HepG2 (cell line): ENCODE measurements around the gene ETFA. TPM values are rescaled to one million over a fixed set of nuclear protein-coding genes. Genes with fewer than 3 reads are reported as not detected.

Source experiments
- CCDC6 ChIP-seq: sonication (generic); formaldehyde crosslinking; IDR thresholded peaks from 2 replicates; pipeline ENCODE4 v1.8.1; 2022; ENCODE audit warnings: mild to moderate bottlenecking, missing genetic modification reagents, moderate library complexity
- FOXM1 ChIP-seq: sonication (generic); formaldehyde crosslinking; IDR thresholded peaks from 2 replicates; pipeline ENCODE4 v1.5.0; 2020; ENCODE audit warnings: missing genetic modification reagents
- JARID2 ChIP-seq: sonication (generic); formaldehyde crosslinking; IDR thresholded peaks from 2 replicates; pipeline ENCODE4 v1.8.1; 2023; ENCODE audit warnings: missing genetic modification reagents, inconsistent platforms; ENCODE audit not compliant: insufficient replicate concordance
- MAX ChIP-seq: IDR thresholded peaks from 2 replicates; pipeline ENCODE4 v1.6.1; 2012; ENCODE audit warnings: inconsistent platforms
- MTA1 ChIP-seq: sonication (generic); formaldehyde crosslinking; IDR thresholded peaks from 2 replicates; pipeline ENCODE4 v1.4.0; 2020; ENCODE audit warnings: missing genetic modification reagents, mild to moderate bottlenecking, borderline replicate concordance
- MTF1 ChIP-seq: sonication (generic); formaldehyde crosslinking; IDR thresholded peaks from 2 replicates; pipeline ENCODE4 v1.5.0; 2020; ENCODE audit warnings: missing genetic modification reagents
- NCOA2 ChIP-seq: sonication (generic); formaldehyde crosslinking; IDR thresholded peaks from 2 replicates; pipeline ENCODE4 v1.8.0; 2022; ENCODE audit warnings: inconsistent platforms
- RBM22 ChIP-seq: fragments of 200-400 bp; formaldehyde crosslinking; optimal IDR thresholded peaks from 2 replicates; pipeline ENCODE3; 2017; ENCODE audit warnings: mild to moderate bottlenecking, low read length, moderate library complexity
- ZNF136 ChIP-seq: sonication (generic); formaldehyde crosslinking; IDR thresholded peaks from 2 replicates; pipeline ENCODE4 v1.8.1; 2022; ENCODE audit warnings: low read depth, mild to moderate bottlenecking, moderate library complexity, missing genetic modification reagents
- ZNF160 ChIP-seq: sonication (generic); formaldehyde crosslinking; IDR thresholded peaks from 2 replicates; pipeline ENCODE4 v1.8.0; 2022; ENCODE audit warnings: mild to moderate bottlenecking, inconsistent platforms, missing genetic modification reagents
- ZNF263 ChIP-seq: sonication (generic); formaldehyde crosslinking; IDR thresholded peaks from 2 replicates; pipeline ENCODE4 v1.4.0; 2020; ENCODE audit warnings: missing genetic modification reagents
- ZNF264 ChIP-seq: sonication (generic); formaldehyde crosslinking; IDR thresholded peaks from 2 replicates; pipeline ENCODE4 v1.4.0; 2020; ENCODE audit warnings: missing genetic modification reagents
- ZNF317 ChIP-seq: sonication (generic); formaldehyde crosslinking; IDR thresholded peaks from 2 replicates; pipeline ENCODE4 v1.5.0; 2020; ENCODE audit warnings: mild to moderate bottlenecking, missing genetic modification reagents
- ZNF335 ChIP-seq: sonication (generic); formaldehyde crosslinking; IDR thresholded peaks from 2 replicates; pipeline ENCODE4 v1.4.0; 2020; ENCODE audit warnings: missing genetic modification reagents
- ZNF567 ChIP-seq: sonication (generic); formaldehyde crosslinking; IDR thresholded peaks from 2 replicates; pipeline ENCODE4 v1.8.1; 2023; ENCODE audit warnings: mild to moderate bottlenecking, missing genetic modification reagents, borderline replicate concordance
- ZNF569 ChIP-seq: sonication (generic); formaldehyde crosslinking; IDR thresholded peaks from 2 replicates; pipeline ENCODE4 v1.5.0; 2020; ENCODE audit warnings: mild to moderate bottlenecking, missing genetic modification reagents, moderate library complexity, borderline replicate concordance
- ZSCAN22 ChIP-seq: sonication (generic); formaldehyde crosslinking; IDR thresholded peaks from 2 replicates; pipeline ENCODE4 v1.4.0; 2020; ENCODE audit warnings: mild to moderate bottlenecking, missing genetic modification reagents
- polyA plus RNA-seq, 8 experiments: library from polyadenylated mRNA; depleted of rRNA in 3 of 8; stranded (reverse) in 7 of 8; unstranded in 1 of 8; fragments of >200 nt; fragmentation: Illumina TruSeq in 4 of 8; extraction: Trizol in 4 of 8; gene quantifications; 2 replicates each; pipeline versions ENCODE4 v1.2.1 to v1.2.3, GENCODE V29; 2011 to 2016; ENCODE audit warnings: low read depth in 4 of 8, missing spikeins in 1 of 8, mixed read lengths in 1 of 8; ENCODE audit not compliant: insufficient read depth in 1 of 8
- total RNA-seq, 5 experiments: library from RNA; depleted of rRNA; stranded (reverse); fragments of >200 nt; fragmentation: Illumina TruSeq; extraction: Trizol; gene quantifications; 2 replicates each; pipeline ENCODE4 v1.2.3, GENCODE V29; 2016; ENCODE audit warnings: low read depth in 1 of 5
- TF ChIP-seq, protein P1 (sequence below): sonication (generic); formaldehyde crosslinking; IDR thresholded peaks from 2 replicates; pipeline ENCODE4 v1.5.1; 2020; ENCODE audit warnings: mild to moderate bottlenecking, missing genetic modification reagents, moderate library complexity
- TF ChIP-seq, protein P2 (sequence below): sonication (generic); formaldehyde crosslinking; IDR thresholded peaks from 2 replicates; pipeline ENCODE4 v1.4.0; 2020; ENCODE audit warnings: missing genetic modification reagents
- TF ChIP-seq, protein P3 (sequence below): sonication (generic); formaldehyde crosslinking; conservative IDR thresholded peaks from 2 replicates; pipeline ENCODE4 v1.8.0; 2022; ENCODE audit warnings: low read depth, missing genetic modification reagents
- TF ChIP-seq, protein P4 (sequence below): sonication (generic); formaldehyde crosslinking; IDR thresholded peaks from 2 replicates; pipeline ENCODE4 v1.9.0; 2021; ENCODE audit warnings: missing genetic modification reagents, borderline replicate concordance

ETFA gene
- total and polyA plus RNA-seq, 2 of the 13 experiments (the other 11 are each of a cell fraction or from before 2014, with no cell fraction given), result 291 to 396 TPM

- TF ChIP-seq, protein P1, sequence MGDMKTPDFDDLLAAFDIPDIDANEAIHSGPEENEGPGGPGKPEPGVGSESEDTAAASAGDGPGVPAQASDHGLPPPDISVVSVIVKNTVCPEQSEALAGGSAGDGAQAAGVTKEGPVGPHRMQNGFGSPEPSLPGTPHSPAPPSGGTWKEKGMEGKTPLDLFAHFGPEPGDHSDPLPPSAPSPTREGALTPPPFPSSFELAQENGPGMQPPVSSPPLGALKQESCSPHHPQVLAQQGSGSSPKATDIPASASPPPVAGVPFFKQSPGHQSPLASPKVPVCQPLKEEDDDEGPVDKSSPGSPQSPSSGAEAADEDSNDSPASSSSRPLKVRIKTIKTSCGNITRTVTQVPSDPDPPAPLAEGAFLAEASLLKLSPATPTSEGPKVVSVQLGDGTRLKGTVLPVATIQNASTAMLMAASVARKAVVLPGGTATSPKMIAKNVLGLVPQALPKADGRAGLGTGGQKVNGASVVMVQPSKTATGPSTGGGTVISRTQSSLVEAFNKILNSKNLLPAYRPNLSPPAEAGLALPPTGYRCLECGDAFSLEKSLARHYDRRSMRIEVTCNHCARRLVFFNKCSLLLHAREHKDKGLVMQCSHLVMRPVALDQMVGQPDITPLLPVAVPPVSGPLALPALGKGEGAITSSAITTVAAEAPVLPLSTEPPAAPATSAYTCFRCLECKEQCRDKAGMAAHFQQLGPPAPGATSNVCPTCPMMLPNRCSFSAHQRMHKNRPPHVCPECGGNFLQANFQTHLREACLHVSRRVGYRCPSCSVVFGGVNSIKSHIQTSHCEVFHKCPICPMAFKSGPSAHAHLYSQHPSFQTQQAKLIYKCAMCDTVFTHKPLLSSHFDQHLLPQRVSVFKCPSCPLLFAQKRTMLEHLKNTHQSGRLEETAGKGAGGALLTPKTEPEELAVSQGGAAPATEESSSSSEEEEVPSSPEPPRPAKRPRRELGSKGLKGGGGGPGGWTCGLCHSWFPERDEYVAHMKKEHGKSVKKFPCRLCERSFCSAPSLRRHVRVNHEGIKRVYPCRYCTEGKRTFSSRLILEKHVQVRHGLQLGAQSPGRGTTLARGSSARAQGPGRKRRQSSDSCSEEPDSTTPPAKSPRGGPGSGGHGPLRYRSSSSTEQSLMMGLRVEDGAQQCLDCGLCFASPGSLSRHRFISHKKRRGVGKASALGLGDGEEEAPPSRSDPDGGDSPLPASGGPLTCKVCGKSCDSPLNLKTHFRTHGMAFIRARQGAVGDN (CRISPR knock-in tag), result no peak
- TF ChIP-seq CCDC6, result no peak
- TF ChIP-seq MTA1, result no peak
- no peak for TF ChIP-seq ZNF335
- no peak for TF ChIP-seq FOXM1 (CRISPR knock-in tag)
- TF ChIP-seq MAX, result peak; percentile 30; the same call in 1 of the 2 replicates
- no peak for TF ChIP-seq RBM22
- TF ChIP-seq, protein P2, sequence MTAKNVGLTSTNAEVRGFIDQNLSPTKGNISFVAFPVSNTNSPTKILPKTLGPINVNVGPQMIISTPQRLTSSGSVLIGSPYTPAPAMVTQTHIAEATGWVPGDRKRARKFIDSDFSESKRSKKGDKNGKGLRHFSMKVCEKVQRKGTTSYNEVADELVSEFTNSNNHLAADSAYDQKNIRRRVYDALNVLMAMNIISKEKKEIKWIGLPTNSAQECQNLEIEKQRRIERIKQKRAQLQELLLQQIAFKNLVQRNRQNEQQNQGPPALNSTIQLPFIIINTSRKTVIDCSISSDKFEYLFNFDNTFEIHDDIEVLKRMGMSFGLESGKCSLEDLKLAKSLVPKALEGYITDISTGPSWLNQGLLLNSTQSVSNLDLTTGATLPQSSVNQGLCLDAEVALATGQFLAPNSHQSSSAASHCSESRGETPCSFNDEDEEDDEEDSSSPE (CRISPR knock-in tag), result no peak; the same call in 1 of the 2 replicates
- TF ChIP-seq ZNF317 (CRISPR knock-in tag), result no peak
- TF ChIP-seq, protein P3, sequence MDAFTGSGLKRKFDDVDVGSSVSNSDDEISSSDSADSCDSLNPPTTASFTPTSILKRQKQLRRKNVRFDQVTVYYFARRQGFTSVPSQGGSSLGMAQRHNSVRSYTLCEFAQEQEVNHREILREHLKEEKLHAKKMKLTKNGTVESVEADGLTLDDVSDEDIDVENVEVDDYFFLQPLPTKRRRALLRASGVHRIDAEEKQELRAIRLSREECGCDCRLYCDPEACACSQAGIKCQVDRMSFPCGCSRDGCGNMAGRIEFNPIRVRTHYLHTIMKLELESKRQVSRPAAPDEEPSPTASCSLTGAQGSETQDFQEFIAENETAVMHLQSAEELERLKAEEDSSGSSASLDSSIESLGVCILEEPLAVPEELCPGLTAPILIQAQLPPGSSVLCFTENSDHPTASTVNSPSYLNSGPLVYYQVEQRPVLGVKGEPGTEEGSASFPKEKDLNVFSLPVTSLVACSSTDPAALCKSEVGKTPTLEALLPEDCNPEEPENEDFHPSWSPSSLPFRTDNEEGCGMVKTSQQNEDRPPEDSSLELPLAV (CRISPR knock-in tag), result no peak
- TF ChIP-seq ZNF264 (CRISPR knock-in tag), result no peak
- TF ChIP-seq MTF1 (CRISPR knock-in tag), result no peak
- no peak for TF ChIP-seq ZNF567
- TF ChIP-seq, protein P4, sequence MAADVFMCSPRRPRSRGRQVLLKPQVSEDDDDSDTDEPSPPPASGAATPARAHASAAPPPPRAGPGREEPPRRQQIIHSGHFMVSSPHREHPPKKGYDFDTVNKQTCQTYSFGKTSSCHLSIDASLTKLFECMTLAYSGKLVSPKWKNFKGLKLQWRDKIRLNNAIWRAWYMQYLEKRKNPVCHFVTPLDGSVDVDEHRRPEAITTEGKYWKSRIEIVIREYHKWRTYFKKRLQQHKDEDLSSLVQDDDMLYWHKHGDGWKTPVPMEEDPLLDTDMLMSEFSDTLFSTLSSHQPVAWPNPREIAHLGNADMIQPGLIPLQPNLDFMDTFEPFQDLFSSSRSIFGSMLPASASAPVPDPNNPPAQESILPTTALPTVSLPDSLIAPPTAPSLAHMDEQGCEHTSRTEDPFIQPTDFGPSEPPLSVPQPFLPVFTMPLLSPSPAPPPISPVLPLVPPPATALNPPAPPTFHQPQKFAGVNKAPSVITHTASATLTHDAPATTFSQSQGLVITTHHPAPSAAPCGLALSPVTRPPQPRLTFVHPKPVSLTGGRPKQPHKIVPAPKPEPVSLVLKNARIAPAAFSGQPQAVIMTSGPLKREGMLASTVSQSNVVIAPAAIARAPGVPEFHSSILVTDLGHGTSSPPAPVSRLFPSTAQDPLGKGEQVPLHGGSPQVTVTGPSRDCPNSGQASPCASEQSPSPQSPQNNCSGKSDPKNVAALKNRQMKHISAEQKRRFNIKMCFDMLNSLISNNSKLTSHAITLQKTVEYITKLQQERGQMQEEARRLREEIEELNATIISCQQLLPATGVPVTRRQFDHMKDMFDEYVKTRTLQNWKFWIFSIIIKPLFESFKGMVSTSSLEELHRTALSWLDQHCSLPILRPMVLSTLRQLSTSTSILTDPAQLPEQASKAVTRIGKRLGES (CRISPR knock-in tag), result no peak
- TF ChIP-seq ZNF569 (CRISPR knock-in tag), result no peak
- no peak for TF ChIP-seq NCOA2
- no peak for TF ChIP-seq ZNF136 (CRISPR knock-in tag)
- no peak for TF ChIP-seq ZNF160 (CRISPR knock-in tag)
- no peak for TF ChIP-seq ZNF263
- TF ChIP-seq JARID2, result no peak
- no peak for TF ChIP-seq ZSCAN22 (CRISPR knock-in tag)
Observed at GRCh38 chr15:76312540-76313174, 1.4 kb upstream of the ETFA start (continued).
